HG02943 (cell line): ENCODE measurements around the gene CALY.

Experiments
- ATAC-seq: cut with Tn5 transposase; IDR thresholded peaks from one replicate; pipeline ENCODE4 v1.9.1; 2021; ENCODE audit warnings: mild to moderate bottlenecking, low read depth, moderate library complexity; ENCODE audit not compliant: unreplicated experiment

Gene CALY

DNA sequence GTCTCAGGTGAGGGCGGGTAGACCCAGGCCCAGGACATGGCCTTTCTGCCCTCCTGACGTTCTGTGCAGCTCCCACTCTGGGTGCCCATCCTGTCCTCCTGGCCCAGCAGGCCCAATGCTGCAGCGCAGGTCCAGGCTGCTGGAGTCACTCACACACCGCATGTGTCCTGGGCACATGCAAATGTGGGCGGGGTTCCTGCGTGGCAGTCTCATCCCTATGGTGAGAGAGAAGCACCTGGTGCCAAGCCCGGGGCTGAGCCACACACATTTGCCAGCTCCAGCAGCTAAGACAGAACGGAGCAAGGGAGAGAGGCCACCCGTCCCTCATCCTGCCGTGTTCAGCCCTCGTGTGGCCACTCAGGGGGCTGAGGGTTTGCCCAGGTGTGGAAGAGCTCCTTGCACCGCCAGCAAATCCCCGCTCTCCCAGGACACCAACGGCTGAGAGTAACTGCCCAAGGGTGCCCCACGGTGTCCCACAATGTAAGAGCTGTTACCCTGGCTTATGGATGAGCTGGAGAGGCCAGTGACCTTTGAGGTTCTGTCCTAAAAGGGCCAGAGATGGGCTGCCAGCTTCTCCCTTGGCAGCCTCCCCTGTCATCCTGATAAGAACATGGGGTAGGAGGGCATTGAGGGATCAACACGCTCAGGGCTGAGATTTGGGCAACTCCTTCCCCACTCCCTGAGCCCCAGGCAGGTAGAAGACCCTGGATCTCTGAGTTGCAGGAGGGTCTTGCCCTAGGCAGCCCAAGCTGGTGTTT, 16.7 kb upstream of the CALY start:
- no peak for ATAC-seq

DNA sequence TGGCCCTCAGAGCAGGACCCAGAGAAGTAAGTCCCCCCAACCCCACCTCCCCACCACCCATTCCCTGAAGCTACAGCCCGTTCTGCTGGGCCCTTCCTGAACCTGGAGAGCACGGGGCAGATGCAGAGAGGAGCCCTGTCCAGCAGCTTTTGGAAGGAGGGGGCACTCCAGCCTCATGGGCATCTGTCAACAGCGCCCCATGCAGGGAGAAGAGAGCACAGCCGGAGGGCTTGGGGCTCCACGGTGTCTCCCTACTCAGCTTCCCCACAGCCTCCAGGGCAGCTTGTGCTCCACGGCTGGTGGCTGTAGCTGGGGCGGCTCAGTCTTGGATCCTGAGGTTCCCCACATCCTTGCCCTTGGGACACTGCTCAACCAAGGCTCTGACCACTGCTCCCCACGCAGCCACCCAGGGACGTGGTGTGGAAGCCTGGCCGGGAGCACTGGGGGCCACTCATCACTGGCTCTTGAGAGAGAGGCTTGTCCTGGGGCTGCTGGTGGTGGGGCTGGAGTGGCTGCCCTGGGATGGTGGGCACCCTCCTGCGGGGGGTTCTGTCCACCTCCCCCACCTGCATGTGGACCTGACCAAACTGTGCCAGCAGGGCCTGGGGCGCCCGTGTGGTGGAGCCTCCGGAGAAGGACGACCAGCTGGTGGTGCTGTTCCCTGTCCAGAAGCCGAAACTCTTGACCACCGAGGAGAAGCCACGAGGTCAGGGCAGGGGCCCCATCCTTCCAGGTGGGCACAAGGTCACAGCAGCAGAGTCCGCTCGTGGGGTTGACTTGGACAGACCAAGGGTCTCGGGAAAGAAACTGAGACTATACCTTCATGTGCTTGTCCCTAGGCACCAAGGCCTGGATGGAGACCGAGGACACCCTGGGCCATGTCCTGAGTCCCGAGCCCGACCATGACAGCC, 15.0 kb upstream of the CALY start:
- ATAC-seq = no peak

- ATAC-seq = no peak
Observed at GRCh38 chr10:133350950-133351329, 14.2 kb upstream of the CALY start.

DNA sequence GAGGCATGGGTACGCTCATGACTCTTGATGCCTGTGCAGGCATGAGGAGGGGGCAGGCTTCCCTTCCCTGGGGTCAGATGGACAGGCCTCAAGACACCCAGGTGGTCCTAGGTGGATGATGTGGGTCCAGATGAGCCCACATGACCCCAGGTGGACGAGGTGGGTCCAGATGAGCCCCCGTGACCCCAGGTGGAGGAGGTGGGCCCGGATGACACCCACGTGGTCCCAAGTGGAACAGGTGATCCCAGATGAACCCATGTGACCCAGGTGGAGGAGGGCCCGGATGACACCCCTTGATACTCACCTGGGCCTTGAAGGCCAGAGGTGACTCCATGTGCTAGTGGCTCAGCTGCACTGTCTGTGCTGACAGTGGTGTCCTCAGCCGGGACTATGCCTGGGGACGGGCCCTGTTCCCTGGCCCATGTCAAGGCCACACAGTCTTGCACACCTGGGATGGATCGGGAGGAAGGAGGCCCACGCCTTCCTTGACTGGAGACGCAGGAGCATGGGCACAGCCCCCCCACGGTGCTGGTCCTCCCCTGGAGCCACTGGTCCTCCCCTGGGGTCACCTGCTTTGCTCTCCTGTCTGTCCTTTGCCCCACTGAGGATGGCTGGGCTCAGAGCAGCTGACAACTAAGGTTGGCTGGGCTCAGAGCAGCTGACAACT, 13.7 kb upstream of the CALY start:
- ATAC-seq = no peak

- ATAC-seq = no peak
Observed at GRCh38 chr10:133349577-133350011, 12.9 kb upstream of the CALY start.

DNA sequence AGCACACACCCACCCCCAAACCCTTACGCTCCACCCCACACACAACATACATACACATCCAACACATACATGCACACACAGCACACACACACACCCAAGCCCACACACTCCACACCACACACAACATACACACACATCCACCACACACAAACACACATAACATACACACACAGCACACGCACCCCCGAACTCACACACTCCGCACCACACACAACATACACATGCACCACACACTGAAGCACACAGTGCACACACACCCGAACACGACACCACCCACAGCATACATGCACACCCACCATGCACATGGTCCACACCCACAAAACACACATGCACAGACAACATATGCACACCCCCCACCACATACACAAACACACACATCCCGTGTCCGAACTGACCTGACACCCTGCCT, 12.5 kb upstream of the CALY start:
- ATAC-seq = no peak

- no peak for ATAC-seq
Observed at GRCh38 chr10:133347710-133348517, 11.2 kb upstream of the CALY start.

DNA sequence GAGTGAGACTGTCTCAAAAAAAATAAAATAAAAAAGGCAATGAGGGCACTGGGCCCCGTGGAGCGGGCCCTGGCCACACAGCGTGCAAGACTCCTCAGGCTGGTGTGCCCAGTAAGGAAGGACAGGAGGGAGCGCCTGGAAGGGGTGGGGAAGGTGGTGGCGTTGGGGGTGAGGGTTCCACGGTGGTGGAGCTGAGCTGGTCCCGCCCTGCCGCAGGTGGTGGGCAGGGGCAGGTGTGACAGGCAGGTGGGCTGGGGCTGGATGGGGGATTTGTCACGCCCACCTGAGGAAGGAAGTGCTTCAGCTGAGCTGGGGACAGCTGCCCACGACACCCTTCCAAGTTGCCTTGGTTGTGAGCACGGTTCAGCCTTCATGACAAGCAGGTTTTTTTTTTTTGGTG, 9.7 kb upstream of the CALY start:
- ATAC-seq = no peak

DNA sequence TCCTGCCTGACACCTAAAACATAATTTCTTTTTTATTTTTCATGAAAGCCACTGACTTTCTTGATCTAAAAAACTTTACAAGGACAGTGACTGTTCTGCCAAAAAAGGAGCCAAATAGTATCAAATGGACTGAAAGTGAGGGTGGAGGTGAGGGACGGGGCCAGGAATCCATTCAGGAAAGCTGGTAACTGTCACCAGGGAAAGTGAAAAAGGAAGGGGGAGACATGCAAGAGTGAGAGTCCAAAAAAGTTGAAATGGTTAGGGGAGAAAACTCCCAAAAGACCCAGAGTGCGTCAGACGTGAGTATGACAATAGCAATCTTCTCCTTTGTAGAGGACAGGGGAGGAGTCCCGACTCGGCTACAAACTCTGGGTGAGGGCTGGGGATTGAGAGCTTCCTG, 7.5 kb upstream of the CALY start:
- no peak for ATAC-seq

GRCh38 chr10:133343558-133343957, 6.9 kb upstream of the CALY start:
- no peak for ATAC-seq

DNA sequence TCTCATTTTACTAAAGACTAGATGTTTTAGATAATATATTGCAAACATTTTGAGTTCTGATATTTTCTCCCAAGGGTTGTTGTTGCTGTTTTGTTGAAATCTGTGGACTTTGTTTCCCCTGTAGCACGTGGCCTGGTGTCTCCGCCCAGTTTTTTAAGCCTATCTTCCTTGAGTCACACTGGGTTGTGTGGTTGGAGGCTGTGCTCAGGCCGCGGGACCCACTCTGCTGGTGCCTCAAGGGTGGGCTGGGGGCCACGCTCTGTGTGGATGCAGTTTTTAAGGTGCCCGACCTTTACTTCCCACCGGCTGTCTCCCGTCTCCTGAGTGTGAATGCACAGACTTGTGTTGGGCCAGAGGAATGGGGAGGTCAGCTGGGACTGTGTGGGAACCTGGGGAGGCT, 6.2 kb upstream of the CALY start:
- ATAC-seq = no peak

GRCh38 chr10:133341983-133342382, 5.3 kb upstream of the CALY start:
- no peak for ATAC-seq

DNA sequence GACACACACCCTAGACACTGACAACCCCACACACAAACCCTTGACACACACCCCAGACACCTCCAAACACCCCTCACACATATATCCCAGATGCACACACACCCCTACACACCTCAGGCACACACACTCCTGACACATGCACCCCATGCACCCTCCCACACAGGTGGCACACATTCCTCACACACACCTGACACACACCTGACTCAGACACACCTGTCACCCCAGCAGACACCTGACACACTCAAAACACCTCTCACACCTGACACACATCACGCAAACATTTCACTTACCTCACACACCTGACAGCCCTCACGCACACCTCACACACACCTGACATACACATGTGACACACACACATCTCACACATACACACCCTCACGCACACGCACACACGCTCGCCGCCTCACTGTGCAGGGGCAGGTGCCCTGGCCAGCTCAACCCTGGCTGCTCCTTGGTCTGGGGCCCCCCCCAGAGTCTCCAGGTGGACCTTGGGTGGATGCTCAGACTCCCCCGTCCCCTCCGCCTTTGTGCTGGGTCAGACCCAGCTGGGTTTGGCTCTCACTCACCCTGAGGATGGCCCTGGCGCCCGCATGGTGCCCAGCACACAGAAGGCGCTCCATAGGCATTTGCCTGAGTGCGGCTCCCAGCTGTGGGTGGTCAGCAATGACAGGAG, 3.1 kb upstream of the CALY start:
- ATAC-seq = no peak

DNA sequence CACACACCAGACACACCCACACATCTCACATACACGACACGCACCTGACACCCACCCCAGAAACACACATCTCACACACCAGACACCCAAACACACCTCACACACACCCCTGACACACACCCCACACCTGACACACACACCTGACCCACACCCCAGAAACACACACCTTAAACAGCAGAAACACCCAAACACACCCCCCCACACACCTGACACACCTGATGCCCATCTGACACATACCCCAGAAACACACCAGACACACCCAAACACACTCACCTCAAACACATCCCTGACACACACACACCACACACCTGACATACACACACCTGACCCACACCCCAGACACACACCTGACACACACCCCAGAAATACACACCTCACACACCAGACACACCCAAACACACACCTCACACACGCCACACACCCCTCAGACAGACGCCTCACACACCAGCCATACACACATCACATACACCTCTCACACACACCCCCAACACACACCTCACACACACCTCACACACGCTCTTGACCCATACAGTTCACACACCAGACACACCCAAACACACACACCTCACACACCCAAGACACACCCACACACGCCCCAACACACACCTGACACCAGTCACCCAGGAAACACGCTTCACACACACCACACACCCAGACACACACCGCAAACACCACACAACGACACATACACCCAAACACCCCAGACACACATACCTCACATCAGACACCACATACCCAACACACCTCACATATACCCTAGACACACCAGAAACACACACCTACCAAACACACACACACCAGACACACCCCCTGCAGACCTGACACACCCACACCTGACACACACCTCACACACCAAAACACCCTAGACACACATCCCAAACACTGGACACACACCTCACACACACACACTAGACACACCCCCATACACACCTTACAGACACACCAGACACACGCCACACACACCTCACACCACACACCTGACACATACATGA, 1.7 kb upstream of the CALY start:
- no peak for ATAC-seq

DNA sequence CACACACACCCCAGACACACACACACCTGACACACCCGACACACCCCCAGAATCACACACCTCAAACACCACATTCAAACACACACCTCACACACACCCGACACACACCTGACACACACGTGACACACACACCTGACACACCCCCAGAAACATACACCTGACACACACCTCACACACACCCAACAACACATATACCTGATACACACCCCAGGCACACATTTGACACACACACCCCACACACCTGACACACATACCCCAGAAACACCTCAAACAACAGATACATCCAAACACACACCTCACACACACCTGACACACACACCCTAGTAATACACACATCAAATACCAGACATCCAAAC, 652 bp upstream of the CALY start:
- no peak for ATAC-seq

DNA sequence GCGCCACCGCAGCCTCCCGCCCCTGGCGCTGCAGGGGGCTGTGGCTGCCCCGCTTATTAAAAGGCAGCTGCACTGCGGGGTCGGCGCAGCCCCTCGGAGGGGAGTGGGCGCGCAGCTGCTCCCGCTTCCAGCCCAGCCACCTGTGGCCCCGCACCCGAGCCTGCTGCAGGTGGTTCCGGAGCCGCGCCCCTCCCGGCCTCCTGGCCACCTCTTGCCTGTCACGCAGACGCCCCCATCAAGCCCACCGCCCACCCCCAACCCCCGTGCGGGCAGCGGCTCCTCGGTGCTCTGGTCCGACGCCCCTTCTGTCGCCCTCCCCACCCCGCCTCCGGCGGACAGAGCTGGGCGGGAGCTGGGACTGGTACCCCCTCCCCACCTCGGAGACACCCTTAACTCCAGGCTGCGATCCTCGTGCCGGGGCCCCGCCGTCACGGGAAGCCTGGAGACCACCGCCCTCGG, 549 bp downstream of the CALY start:
- no peak for ATAC-seq

DNA sequence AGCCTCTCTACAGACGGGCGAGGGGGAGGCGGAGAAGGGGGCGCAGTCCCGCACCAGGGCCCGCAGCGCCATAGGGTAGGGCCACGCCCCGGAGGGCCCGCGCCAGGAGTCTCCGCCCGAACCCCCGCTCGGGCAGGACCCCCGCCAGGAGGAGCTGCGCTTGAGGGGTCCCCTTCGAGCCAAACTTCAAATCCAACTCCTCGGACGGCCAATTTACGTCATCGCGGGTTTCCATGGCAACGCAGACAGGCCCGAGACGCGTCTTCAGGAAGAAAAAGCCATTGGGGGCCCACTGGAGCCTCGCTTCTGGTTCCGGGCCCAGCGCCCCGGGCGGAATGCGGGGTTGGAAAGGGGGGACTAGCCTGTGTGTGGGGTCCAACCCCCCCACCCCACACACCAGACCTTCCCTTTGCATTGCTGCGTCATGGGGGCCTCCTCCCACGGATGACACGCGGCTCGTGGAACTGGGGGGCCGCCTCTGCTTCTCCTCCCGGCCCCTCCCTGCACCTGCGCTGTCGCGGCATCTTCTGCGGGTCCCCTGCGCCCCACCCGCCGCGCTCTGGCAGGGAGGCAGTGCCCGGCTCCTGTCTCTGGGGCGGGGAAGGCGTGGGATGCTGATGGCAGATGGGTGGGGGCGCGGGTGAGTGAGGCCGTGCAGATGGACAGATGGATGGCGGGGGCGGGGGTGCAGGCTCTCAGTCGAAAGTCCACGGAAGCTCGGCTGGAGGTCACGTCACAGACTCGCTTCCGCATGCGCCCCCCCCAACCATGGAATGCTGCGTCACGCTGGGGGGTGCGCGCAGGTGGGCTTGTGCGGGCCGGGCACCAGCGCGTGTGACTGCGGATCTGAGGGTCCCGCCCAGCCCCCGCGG, 1.2 kb downstream of the CALY start:
- ATAC-seq = no peak
